Measurements from ENCODE around the gene ASB1.
A peak's percentile ranks its signal among the peaks of the same experiment; 100 is the strongest.

The ASB1 gene

DNA sequence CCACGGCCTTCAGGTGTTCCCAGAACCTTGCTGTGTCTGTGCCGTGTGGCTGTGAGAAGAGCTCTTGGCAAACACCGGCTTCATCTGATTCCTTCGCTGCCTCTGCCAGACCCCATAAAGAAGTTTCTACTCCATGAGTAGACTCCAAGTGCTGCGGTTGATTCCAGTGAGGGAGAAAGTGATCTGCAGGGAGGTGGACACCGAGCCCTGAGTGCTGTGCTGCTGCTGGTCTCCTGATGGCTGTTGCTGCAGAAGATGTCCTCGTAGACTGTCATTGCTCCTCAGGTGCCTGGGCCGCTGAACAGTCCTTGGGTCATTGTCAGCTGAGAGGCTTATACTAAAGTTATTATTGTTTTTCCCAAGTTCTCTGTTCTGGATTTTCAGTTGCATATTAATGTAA lies 19.6 kb downstream of the ASB1 start:
- DNase-seq = no peak

DNA sequence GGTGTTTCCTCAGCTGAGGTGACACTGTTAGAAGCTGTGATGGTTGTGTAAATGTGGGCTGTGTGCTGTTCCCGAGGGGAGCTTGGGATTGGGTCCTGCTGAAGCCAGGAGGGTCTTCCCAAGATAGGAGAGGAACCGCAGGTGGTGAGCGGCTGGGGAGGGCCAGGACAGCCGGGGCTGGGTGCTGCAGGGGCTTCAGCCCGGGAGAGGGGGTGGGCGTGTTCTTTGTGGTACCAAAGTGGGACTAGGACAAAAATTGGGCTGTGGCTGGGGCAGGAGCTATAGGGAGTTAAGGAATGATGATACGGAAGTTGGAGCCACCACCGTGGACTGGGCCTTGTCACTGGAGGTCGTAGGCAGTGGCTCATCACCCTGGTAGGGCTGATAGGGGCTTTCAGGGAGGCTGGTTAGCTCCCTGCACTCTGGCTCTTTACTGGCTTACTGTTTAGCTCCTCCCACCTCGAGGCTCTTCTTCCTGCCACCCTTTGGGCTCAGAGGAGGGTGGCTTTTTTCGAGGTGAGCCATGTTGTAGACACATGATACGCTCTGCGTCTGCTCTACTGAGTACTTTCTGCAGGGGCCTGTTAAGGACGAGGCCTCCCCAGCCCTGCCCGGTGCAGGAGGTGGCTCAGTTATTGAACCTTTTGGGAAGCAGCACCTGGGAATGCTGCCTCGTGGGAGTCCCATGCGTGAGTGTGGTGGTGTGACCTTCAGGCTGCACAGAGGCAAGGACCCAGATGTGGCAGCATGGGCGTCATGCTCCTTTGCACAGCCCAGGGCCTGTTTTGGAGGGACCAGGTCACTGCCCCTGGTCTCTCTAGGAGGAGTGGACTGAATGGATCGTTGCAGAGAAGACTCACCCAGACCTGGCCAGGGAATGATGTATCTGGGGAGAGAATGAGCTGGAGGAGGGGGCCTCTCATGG lies 21.6 kb downstream of the ASB1 start:
- DNase-seq = no peak

DNA sequence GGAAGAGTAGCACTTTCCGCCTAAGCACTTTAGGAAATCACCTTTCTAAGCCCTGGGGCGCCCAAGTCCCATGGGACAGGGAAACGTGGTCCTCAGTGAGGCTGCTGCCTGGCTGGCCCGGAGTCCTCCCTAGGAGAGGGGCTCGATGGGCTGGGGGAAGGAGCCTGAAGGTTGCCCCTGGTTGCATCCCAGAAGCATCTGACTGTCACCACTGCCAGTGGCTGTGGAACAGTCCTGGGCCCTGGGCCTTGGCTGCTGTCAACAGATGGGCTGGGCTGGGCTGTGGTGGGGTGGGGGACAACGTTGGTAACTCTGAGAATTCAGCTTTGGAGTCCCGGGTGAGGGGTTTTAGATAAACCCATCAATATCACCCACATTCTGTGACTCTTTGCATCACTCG lies 22.5 kb downstream of the ASB1 start:
- DNase-seq = no peak

DNA sequence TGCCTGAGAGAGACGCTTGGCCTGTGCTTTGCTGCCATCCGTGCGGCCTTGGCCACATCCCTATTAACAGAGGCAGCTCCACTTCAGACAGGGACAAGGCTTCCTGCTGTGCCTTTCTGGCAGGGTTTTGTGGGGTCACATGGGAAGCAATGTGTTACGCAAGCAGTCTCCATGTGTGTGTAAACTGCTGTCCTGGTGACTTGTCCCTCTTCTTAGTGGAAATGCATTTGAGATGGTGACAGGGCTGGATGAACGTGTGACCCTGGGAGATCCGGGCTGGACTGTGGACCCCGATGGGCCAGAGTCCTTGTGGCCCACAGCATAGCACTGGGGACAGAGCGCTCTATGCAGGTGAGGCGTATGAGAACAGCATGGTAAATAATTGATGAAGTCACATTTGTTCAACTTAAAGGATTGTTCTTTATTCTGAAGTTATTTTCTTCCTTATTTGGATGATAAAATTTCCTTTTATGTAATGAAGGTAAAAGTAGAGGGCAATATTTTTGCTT lies 23.2 kb downstream of the ASB1 start:
- peak in 1 of 2 donors; percentile 9 for DNase-seq

DNA sequence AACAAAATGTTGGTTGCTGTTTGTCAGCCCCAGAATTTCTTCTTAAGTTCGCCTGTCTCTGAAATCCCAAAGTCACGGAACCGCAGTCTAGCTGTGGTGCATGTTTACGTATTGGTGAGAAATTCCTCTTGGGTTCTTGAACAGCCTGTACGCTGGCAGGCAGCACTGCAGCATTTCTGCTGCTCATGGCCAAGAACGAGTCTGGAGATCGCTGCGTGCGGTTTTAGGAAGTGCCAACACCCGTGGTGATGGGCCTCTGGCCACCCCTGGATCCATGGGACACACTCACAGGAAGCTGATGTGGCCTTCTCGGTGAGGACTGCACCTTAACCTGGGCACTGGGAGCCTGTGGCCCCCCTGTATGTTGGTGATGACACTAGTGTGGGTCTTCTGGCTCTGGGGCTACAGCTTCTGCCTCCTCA lies 23.7 kb downstream of the ASB1 start:
- DNase-seq = no peak

DNA sequence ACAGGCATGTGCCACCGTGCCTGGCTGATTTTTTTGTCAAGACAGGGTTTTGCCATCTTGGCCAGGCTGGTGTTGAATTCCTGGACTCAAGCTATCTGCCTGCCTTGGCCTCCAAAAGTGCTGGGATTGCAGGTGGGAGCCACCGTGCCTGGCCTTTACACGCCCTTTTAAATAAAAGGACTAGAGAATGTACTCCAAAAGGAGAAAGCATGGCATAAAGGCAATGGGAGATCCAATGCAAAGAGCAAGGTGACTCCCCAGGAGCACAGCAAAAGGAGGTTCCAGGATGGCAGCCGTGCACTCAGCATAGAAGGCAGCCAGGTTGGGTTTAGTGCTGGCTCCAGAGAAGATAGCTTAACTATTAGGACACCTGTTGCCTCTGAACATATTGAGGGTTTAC lies 27.1 kb downstream of the ASB1 start:
- DNase-seq = no peak

DNA sequence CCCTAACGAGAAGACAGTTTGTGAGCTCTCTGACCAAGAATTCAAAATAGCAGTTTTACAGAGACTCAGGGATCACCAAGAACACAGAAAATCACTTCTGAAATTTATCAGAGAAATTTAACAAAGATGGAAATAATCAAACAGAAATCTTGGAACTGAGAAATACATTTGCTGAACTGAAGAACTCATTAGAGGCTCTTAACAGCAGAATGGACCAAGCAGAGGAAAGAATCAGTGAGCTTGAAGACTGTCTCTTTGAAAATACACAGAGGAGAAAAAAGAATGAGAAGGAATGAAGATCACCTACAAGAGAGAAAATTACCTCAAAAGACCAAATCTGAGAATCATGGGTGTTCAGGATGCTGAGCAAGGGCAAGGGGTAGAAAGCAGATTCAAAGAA lies 29.7 kb downstream of the ASB1 start:
- no peak for DNase-seq

DNA sequence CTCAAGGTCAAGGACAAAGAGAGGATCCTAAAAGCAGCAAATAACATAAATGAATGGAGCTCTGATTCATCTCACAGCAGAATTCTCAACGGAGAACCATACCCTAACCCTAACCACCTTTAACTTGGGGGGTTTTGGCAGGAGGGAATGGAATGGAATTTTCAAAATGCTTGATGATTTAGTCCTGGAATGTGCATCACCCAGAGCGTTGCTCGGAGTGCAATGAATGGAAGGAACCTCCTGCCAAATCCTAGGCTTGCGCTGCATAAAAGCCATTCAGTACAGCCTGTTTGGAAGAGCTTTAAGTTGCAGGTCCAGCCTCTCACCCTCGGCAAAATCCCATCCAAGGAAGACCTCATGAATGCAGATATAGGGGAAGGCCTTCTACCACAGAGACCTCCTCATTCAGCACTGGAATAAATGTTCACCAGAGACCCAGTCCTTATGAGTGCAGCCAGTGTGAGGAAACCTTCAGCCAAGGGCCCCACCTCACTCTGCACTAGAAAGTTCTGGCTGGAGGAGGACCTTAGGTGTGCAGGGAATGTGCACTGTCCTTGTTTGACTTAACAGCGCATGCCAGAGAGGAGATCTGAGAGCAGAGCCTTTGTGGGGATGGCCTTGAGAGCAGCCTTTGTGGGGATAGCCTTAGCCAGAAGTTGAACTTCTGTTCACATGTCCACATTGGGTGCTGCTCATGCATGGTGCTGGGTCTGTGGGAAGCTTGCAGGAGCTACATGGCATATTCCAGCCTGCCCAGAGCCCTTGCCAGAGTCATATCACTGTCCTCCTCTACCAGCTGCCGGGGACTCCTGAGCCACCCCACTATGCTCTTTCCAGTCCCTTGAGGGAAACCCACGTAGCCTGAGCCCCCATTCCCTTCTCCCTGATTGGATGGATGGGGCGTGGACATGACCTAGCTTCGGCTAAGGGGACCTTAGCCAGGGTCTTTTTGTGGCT lies 30.5 kb downstream of the ASB1 start:
- DNase-seq = no peak

DNA sequence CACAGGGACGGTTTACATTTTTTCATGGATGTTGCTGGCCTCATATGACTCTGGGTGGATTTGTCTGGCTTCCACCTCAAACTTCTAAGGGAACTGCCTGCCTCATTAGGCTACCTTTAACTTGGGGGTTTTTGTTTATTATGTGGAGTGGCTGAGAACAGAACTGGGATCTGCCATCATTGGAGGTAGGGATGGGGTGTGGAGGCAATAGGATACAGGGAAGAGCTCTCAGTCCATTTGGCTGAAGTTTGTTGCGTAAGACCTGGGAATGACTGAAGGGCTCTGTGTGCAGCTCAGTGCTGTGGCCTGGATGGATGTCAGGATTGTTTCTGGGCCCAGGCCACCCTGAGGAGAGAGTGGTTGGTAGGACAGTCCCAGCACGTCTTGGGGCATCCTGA lies 31.2 kb downstream of the ASB1 start:
- DNase-seq = no peak

DNA sequence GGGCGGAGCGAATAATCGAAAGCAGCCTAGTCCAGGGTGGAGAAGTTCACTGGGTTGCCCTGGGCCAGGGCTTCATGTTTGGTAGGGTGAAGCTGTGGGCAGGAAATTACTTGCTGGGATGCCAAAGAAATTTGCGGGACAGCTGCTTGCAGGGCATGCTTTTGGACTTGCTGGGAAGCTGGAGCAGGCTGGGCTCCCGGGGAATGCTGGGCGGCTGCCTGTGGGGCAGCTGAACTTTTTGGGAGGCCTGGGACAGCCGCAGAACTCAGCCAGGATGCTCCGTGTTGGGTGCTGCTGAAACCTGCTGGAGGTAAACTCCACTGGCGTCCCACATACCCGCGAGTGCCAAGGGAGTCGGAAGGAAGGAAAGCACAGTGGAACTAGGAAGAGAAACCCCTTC lies 31.9 kb downstream of the ASB1 start:
- no peak for DNase-seq

DNA sequence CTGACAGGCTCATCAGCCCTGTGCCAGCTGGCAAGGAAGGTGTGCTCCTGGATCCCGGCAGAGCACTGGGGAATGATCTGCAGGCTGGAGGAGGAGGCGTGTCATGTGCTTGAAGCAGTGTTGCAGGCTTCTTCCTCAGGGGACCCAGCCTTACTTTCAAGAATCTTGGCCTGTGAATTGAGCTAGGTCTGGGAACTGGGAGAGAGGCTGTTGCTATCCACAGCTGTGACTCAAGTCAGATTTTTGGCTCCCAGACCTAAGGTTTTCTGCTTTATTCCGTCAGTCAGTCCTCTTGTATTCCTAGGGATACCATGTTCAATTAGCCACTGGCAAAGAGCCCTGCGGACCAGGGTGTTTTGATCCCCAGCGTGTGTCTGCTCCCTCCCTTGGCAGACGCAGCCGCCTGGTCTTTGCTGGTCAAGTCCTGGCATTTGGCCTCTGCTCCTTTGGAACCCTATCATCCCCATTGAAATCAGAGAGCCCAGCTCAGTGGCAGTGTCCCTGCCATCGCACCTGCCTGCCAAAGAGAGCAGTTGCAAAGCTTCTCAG lies 32.4 kb downstream of the ASB1 start:
- no peak for DNase-seq

DNA sequence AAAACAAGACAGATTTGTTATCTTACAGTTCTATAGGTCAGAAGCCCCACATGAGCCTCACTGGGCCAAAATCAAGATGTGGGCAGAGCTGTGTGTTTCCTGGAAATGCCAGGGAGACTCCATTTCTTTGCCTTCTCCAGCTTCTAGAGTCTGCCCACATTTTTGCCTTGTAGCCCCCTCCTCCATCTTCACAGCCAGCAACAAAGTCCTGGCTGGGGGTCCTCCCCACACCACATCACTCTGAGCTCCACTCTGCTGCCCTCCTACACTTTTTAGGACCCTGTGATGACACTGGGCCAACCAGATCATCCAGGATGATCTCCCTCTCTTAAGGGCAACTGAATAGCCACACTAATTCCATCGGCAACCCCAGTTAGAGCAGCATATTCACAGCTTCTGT lies 34.3 kb downstream of the ASB1 start:
- no peak for DNase-seq

DNA sequence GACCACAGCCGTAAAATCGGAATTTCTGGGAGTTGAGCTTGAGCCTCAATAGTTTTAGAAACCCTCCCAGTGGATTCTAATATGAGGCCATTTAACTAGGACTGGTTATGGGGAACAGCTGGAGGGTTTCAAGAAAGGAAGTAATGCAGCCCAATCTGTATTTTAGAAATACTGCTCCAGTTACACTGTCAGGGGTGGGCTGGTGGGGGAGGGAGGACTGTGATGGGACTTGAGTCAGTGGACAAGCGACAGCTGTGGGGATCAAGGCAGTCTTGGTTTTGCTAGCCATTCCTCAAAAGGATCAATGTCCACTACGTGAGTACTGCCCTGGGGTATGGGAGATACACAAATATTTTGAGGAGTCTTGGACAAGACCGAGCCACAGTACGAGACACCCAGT lies 34.8 kb downstream of the ASB1 start:
- DNase-seq = no peak

DNA sequence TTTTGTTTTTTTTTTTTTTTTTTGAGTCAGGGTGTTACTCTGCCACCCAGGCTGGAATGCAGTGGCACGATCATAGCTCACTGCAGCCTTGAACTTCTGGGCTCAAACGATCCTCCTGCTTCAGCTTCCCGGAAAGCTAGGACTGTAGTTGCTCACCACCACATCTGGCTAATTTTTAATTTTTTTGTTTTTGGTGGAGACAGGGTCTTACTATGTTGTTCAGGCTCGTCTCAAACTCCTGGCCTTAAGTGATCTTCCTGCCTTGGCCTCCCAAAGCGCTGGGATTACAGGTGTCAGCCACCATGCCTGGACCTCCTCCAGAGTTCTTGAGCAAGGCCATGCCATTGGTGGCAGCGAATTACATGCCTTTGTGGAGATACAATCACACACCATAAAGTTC lies 35.2 kb downstream of the ASB1 start:
- DNase-seq = no peak

DNA sequence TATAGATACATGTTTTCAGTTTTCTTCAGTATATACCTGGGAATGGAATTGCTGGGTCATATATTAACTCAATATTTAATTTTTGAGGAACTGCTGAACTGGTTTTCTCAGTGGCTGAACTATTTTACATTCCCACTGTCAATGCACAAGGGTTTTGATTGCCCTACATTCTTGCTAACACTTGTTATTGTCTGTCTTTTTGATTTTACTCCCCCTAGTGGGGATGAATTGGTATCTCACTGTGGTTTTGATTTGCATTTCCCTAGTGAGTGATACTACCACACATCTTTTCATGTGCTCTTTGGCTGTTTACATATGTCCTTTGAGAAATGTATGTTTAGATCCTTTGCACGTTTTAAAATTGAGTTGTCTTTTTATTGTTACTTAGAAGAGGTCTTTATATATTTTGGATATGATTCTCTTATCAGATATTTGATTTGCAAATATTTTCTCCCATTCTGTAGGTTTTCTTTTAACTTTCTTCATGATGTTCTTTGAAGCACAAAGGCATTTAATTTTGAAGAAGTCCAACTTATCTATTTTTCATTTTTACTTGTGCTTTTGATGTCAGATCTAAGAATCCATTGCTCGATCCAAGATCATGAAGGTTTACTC lies 36.2 kb downstream of the ASB1 start:
- DNase-seq = peak in 1 of 2 donors; percentile 33

DNA sequence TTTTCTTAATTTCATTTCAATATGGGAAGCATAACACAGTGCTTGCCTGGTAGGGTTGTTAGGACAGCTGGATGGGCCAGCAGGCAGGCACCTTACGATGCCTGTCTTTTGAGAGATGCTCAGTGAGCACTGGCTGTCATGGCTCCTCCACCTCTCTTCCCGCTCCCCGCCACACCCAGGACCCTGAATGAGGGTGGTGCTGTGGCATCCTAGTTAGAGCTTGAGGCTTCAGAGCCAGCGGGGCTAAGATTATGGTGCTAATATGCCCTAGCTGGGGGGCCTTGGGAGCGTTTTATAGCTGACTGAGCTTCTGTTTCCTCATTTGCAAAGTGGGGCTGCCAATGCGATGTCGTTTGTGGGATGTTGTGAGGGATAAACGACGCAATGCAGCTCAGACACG lies 37.7 kb downstream of the ASB1 start:
- DNase-seq = no peak

DNA sequence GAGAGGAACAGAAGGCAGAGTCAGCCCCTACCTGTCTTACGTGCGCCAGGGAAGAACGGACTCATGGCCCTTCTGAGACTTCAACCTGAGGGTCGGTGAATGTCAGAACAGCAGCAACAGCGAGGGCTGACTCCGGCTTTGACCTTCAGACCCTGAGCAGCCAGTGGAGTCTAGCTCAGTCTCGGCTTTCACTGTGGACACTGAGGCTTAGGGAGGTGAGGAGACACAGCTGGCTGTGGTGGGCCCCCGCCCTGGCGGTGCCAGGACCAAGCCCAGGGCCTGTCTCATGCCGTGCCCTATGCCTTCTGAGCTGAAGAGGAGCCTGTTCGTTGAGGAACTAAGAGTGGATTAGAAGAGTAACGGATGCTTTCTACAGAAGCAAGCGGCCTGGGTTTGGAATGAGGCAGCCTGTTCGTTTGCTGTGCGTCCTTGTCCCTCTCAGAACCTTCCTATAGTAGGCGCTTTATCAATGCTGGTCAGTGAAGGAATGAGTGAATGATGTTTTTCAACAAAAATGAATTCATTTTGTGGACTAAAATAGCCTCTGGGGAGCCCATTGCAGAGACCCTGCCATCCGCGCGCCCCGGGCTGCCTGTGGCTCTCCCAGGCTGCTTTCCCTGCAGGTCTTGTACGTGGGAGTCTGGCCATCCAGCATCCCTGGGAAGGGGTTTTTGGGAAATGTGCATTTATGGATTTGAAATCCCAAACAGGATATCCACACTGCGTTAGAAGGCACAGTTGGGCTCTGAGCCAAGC lies 38.9 kb downstream of the ASB1 start:
- DNase-seq = no peak

DNA sequence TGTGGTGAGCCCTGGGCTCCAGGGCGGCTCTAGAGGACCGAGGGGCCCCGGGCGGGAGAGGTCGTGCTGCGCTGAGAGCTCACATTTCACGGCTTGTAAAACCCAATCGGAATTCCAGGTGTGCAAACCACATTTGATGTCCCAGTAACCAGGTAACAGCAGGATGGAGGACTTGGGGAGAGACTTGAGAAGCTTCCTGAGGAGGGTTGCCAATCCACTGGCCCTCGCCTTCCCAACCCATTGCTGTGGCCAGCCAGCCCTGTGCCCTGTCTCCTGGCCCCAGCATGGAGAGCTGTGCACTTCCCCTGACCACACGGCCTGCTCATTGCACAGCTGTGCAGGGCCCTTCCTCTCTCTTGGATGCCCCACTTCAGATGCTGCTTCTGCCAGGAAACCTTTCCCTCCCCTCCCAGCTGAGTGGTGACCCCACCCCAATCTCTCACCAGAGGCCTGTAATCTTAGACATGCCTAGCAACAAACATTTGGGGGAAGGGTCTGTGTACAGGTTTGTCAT lies 39.6 kb downstream of the ASB1 start:
- no peak for DNase-seq

DNA sequence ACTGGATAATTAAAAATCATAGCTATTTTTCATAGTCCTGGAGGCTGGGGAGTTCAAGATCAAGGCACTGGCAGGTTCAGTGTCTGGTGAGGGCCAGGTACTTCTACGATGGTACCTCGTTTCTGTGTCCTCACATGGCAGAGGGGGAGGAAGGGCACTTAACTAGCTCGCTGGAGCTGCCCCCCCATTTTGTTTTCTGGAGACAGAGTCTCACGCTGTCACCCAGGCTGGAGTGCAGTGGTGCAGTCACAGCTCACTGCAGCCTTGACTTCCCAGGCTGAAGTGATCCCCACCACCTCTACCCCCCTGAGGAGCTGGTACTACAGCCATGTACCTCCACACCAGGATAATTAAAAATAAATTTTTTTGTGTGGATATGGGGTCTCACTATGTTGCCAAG lies 40.3 kb downstream of the ASB1 start:
- no peak for DNase-seq

DNA sequence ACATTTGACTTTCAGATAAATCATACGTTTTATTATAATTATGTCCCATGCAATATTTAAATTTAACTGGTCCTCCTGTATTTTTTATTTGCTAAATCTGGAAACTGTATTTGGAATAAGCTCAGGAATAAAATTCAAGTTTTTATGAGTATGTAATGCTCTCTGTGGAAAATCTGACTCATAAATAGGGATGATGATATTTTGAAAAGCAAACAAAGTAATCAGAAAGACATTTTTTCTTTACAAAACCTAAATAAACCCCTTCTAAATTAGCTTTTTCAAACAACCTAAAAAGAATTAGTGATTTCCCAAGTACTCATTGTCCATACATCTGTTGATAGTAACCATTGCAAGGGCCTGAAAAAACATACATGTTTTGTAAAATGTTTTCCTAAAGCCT lies 41.1 kb downstream of the ASB1 start:
- no peak for DNase-seq

DNA sequence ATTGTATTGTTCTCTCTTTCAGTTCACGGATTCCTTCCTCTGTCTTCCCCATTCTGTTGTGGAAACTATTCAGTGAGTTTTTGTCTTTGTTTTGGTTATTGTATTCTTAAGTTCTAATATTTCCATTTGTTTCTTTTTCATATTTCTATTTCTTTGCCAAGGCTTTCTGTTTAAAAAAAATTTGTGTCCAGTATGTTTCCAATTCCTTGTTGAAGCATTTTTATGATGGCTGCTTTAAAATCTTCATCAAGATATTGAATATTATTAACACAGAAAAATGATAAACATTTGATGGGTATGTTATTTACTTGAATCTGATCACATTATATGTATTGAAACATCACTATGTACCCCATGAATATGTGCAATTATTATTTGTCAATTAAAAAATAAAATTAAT lies 42.4 kb downstream of the ASB1 start:
- no peak for DNase-seq

DNA sequence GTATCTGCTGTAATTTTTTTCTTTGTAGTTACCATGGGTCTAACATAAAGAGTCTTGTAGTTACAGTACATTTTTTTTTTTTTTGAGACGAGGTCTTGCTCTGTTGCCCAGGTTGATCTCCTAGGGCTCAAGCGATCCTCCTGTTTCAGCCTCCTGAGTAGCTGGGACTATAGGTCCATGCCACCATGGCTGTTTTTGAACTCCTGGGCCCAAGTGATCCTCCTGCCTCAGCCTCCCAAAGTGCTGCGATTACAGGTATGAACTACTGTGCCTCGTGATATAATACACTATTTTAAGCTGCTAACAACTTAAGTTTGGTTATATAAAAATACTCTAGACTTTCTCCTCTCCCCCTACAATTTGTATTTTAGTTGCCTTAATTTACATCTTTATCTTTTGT lies 46.3 kb downstream of the ASB1 start:
- DNase-seq = no peak
